NCI-H446 treated with DMSO at 0.1 percent for 48 hours (cell line): ENCODE data around the gene TSPAN5.

Experiments
- DNase-seq: peaks from one replicate; lab custom pipeline; 2025; lab: John Stamatoyannopoulos, UW

TSPAN5 gene

DNA sequence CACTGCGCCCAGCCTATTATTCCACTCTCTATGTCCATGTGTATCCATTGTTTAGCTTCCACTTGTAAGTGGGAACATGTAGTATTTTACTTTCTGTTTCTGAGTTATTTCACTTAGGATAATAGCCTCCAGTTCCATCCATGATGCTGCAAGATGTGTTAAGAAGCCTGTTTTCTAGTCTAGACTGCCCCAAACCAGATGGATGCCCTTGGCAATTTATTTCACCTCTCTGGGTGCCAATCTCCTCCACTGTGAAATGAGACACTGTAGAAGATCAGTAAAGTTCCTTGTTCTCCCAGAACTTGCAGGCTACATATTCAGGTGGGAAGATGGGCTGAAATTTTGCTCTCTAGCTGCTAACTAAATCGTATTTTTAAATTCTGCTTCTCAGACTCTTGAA is 72.8 kb downstream of the TSPAN5 start:
- DNase-seq: no peak

DNA sequence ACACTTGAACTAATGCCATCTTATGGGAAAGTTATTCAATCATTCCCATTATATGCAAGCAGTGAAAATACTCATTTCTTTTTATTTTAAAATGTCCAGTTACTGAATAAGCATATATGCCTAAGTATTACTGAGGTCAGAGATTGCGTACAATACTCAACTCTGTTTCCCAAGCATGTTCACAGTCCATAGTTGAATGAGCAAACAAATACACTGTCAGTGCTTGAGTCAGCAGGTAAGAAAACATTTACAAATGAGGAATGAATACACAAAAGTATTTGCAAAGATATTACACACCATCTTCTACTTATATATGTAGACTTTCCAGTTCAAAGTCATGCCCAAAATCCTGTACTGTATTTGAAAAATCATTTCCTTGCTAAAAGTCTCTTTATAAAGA is 74.1 kb downstream of the TSPAN5 start:
- no peak for DNase-seq

DNA sequence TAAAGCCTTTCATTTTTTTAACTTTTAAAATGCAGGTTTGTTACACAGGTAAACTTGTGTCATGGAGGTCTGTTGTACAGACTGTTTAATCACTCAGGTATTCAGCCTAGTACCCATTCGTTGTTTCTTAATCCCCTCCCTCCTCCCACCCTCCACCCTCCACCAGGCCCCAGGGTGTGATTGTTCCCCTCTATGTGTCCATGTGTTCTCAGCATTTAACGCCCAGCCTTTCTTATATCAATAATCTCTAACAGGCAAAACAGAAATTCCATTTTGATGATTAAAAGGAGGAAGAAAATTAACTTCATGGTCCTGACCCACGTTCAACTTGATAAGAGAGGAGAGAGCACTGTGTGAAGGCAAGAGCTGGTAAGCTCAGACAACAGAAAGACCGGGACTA is 75.1 kb downstream of the TSPAN5 start:
- DNase-seq: no peak

DNA sequence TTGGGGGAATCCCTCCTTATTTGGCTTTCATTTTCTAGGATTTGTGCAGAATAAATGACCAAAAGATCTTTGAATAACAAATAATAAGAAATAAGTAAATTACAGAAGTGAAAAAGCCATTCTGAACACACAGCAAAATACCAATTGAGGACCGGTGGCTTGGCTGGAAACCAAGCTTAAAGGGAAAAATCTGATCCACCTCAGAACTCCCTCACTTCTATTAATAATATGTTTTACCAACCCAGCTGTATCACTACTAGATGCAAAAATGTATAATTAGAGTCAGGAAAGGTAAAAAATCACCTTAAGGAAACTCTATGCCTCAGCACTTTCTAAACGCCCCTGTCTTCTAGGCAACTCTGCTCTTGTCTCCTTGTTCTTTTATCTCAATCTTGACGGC is 77.3 kb downstream of the TSPAN5 start:
- DNase-seq: no peak

DNA sequence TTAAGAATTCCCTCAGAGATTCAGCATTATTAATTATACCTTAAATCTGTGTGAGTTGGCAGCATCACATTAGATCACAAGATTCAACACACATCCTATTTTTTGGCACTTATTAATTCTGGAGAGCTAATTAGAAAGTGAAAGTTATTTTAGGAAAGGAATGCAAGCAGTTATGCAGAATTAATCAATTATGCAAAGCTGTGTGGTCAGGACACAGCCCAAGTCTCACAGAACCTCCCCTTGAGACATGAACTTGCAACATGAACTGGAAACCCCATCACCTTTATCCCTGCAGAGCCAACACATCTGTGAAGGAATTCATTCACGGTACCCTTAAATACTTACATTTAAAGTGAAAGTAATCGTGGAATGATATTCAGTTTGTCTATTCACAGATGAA is 80.5 kb downstream of the TSPAN5 start:
- DNase-seq: peak; percentile 5

DNA sequence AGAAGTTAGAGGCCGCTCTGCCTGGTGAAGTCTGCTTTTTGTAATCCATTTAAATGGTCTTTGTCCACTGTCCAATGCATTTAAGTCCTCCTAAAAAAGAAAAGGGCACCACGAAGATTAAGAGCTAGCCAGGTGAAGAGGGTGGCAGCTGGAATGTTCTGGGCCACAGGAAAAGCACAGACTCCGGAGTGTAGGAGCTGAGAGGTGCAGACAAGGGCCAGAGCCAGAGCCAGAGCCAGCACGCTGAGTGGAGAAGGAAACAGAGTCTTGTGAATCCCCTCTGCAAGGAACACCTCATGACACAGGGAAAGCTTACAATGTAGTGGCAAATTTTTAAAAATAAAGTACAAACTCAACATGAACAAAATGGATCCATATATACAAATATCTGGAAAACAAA is 83.6 kb downstream of the TSPAN5 start:
- no peak for DNase-seq

DNA sequence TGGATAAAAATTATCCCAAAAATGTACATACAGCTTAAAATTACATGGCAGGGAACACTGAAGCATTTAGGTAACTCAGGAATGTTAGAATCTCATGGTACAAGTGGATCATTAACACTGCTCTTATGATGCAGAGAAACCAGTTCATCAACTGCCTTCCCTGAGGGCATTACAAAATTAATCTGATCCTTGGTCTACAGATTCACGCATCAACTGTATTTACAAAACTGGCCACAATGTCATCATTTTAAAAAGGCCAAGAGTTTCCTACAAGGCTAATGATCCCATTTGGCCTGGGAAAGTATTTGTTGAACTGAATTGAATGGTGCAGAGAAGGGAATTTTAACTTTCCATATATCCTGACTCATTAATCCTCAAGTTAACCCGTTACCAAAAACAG is 84.6 kb downstream of the TSPAN5 start:
- DNase-seq: no peak

DNA sequence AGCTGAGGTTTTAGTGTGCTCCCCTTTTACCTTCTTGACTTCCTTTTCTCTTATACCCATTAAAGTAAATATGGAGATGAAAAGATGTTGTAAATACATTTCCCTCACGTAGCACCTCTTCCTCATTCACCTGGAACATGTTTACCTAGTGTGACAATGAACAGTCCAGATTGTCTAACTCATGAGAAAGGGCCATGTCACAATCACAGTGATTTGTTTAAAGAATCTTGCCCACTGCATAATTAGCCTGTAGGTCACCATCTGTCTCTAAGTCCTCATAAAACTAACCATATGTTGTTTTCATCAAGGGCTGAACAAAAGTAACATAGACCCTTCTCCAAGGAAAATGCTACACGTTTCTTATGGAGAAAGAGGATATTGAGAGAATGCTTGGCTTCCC is 85.7 kb downstream of the TSPAN5 start:
- peak; percentile 48 for DNase-seq

DNA sequence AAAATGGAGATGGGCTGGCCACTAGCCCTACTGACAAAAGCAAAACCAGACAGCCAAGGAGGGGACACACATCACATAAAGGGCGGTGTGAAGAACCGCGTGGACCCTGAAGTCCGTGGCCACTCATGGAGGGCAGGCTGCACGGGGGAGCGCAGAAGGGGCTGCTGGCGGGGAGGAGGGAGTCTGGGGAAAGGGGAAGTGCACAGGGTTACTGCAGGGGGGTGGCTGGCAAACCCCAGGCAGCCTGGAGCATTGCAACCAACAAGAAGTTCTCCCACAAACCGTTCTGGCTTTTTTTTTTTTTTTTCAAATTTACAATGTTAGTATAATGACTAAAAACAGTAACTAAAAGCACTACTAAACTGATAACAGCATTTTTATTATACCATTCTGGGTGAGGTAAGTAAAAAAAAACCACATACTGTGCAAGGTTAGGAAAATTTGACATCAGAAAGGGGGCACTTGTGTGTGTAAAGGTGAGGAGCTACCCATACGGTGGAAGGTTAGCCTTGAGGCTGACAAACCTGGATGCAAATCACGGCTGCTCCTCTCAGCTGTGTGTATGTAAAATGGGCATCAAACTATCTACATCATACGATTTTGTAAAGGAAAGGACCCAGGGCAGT is 87.1 kb downstream of the TSPAN5 start:
- DNase-seq: no peak

DNA sequence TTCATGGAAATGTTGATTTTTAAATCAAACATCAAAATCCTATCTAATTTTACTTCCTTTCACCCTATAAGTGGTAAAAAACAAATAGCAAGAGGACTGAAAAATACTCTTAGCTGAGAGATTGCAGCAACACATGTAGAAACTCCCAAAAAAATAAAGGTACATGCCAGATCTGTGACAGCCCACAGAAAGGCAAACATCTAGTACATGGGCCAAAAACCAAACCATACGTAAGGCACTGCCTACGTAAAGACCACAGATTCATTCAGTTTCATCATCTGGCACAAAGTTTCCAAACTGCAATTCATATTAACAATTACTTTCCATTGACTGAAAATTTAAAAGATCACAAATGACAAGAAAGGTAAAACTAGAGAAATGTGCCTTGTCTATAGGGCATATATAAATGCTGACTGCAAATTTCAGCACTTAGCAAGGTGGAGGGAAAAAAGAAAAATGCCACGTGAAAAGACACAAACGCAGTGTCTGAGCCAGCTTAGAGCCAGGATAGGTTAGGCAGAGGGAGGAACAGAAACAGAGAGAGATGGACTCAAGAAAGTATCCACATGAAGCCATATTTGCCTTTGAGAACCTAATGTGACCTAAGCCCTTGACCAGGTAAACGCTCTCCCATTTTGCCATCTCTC is 88.1 kb downstream of the TSPAN5 start:
- no peak for DNase-seq

DNA sequence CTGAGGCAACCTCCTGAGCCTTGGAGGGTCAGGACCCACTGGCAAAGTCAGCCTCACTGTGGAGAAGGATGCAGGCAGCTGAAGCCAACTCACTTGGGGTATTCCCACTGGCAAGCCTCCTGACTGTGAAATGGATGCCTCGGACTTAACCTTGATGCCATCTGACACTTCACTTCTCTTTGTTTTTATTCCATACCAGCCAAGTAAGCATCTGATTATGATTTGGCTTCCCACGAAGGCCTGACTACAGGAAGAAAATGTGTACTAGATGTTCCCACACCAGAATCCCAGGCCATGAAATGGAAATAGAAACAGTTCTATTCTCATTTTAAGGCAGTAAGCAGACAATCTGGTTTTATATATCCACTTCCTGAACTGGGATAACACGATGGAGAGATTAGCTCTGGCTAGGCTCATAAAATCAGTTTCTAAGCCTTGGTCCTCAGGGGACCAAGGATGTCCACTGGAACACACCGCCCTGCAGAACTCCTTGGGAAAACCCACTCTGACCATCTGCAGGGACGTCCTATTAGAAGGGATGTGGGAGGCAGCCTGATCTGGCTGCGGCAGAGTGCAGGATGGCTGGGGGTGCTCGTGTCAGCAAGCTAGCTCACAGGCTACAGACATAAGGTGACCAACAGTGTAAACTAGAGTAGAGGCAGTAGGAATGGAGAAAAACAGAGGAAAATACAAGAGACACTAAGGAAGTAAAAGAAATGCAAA is 89.3 kb downstream of the TSPAN5 start:
- peak; percentile 40 for DNase-seq

DNA sequence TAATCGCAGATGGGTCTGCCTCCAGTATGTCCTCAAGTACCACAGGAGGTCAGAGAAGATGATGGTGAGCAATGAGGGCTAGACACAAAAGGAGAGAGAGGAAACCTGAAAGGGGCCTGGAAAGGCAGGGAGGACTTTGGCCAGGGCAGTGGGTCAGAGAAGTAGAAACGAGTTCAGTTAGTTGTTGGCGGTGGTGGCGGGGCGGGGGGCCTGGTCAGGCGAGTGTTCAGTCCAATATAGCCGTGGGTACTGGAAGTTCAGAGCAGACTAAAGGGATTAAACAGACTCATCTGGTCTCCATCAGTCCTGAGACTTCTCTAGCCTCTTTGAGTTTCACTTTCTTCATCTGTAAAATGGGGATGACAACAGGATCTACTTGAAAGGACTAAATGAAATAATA is 90.8 kb downstream of the TSPAN5 start:
- no peak for DNase-seq

DNA sequence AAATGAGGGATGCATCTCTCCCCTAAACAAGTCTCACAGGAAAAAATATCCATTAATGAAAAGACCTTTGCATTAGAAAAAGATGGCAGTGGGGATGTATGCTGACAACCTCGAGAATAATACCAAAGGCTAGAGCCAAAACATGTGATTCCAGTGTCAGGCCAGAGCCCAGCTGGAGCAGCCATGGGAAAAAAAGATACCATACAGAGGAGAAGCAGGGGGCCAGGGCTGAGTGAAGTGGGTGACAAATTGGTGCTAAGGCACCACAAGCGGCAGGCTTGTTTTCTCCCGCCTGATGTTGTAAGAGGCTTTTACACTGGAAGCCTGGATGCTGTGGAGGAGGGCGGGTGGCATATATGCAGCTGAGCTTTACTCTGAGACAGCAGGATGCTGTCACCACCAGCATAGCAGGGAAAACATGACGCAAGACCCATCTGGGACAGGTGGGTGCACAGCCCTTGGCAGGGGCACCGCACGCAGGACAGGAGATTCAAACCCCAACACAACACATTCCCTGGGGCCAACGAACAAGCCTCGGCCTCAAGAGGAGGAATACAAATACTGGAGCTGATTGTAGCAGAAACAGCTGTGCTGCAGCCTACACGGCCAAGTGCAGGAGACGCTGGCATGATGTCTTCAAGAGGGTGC is 91.9 kb downstream of the TSPAN5 start:
- peak; percentile 16 for DNase-seq

DNA sequence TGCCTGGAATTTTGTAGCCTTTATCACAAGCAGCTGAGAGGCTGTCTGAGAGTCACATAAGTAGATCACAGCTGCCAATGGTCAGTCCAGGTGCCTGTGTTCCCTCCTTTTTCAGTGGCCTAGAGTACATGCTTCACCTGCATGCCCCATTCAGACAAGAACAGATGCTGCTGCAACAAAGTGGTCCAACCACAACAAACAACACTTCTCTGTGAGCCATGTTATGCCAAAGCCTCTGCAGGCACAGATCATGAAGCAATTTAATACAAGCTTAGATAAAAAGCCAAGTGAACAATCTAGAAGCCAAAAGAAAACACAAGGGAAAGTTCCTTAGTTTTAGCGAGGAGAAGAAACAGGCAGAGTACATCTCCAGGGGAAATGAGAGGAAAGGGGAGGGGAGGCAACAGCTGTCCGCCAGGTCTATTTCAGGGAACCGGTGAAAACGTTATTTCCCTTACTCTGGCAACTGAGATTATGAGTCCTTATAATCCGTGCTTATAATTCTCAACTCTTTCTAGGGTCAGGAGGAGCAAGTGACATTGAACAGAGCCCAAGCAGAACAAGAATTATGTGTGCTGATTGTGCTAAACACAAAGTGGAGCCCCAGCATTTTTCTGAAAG is 92.6 kb downstream of the TSPAN5 start:
- no peak for DNase-seq

DNA sequence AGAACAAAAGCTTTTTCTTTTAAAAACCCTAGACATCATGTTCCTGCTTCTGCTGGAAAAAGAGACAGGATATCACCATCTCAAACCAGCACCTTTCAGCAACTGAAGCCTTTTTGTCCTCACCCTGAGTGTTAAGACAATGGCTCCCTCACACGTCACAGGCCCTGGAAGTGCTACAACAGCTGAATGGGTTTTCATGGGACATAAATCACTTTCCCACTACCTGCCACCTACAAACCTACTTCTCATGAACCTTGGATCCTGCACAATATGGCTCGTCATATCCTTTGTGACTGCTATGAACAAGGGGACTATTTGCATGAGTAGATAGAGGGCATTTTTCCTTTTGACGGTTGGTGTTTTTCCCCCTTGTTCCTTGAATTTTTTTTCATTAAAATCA is 93.6 kb downstream of the TSPAN5 start:
- DNase-seq: no peak

DNA sequence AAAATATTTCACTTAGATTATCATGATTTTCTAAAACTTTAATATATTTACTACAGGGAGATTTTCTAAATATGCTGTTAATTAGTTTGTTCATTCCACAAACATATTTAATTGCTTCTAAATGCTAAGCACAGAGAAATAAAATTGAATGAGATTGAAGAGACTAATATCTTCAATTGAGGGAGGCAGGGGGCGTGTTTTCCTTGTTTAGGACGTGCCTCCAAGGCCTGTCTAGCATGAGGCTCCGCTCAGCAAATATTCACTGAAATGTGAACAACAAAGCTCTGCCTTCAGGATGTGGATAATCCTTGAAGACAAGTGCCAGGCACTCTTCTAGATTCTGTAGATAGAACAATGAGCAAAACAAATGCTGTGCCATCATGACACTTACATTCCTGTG is 98.1 kb downstream of the TSPAN5 start:
- DNase-seq: no peak

DNA sequence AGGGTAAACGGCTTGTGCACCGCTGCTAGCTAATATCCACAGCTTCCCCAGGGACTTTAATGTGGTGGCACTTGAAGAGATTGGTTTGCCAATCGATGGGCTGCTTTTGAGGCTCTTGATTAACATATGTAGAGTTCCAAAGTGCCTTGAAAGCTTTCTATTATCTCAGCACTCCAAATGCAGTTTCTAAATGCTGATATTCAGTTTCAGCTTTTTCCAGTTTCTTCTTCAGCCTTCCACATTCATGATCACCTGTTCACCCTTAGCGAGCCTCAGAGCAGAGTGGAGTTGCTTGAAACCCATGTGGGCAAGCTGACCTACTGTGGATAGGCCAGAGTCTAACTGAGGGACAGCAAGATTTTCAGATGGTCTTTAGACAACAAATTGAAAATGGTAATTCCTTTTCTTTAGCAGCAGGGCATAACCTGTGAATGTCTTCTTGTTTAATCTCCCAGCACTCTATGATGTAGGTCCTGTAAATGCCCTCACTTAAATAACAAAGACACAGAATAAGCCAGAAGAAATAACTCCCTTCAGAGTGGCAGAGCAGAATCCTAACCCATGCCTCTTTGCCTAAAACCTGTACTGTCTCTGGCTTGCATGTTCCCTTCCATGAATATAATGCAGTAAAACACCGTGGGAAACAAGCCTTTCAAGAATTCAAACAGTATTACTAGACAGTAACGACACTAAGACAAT is 99.8 kb downstream of the TSPAN5 start:
- DNase-seq: no peak

DNA sequence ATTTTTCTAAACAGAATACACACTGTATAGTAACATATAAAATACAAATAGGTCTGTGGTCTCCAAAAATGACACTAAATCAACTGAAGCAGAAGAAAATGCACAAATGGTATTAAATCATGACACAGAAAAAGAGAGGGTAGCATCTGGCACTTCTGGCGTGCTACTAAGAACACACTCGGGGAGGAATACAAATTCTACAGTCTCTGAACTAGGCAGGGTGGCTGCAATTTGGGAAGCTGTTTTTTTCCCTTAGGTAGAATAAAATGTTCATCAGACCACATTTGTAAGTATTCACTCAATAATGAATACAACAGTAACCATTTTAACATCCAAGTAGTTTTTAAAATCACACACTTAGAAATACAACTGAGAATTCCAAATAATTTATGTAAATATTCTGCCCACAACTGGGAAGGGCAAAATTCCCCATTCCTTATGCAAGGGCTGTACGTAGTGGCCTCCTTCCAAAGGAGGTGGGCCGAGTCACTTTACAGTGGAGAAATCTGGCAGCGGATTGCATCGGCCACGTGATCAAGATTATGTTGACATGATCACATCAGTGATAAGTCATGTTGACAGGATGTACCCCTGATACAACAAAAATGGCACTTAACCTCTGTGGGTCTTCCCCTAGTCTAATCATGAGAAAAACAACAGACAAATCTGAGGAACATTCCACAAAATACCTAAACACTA is 101.1 kb downstream of the TSPAN5 start:
- peak; percentile 83 for DNase-seq

DNA sequence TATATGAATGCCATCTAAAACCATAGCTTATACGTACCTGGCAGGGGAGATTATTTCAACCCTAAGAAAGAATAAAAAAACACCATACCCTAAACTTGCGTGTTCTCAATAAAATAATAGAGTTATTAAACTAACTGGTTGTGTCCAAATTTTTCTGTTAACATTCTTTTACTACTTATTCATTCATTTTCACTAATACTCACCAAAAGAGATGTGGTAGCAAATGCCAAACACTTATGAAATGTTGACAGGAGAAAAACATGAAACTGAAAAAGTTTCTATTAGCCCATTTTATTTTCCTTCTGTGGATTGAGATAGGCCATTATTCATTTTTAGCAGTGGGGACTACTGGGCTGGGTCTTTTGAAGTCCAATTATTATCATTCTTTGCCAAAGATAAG is 102.0 kb downstream of the TSPAN5 start:
- DNase-seq: no peak

DNA sequence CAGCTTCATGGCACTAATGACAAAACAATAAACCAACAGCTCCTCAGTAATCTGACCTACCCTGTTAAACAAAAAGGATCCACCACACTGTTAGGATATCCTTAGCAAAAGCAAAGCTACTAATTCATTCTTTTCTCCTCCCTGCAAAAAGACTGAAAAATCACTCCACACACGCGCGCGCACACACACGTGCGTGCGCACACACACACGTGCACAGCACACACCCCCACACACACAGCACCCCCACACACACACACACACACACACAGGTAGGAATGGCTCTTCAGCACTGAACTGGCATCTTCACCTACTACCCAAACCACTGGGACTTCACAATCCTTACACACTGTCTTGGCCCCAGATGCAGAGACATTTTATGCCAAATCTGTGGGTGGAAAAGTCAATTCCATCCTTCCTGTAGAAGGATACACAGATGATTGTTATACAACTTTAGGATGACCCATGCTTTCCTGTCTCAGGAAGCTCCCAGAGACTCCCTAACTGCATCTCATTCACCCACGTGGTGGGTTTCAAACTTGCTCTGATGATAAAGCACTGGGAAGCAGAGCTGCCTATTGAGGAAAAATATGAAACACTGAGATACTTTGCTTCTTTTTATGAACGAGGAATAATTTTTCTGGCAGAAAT is 102.5 kb downstream of the TSPAN5 start:
- no peak for DNase-seq
